Heart left ventricle (tissue), 13 donors: ENCODE data around the gene ROBO1.

Experiments used
- CTCF ChIP-seq, 12 donors: fragments of 200-600 bp; sonication (generic) in 4 of 12; IDR thresholded peaks; one replicate each; pipeline versions ENCODE4 v1.5.0 to v1.8.0; 2018 to 2022; ENCODE audit warnings: antibody characterized with exemption in 12 of 12, mild to moderate bottlenecking in 5 of 12
- POLR2A ChIP-seq, 2 donors: fragments of 450-650 bp; IDR thresholded peaks; one replicate each; pipeline ENCODE4 v1.6.1; 2017; ENCODE audit warnings: antibody characterized with exemption in 2 of 2, mild to moderate bottlenecking in 2 of 2, moderate library complexity in 2 of 2
- donor health status: ischemic (EF 13 %, LVEDD 7.1; RV severe dilation, severe dysfunction).
- donor health status: DM: no; HTN: yes; CAD: no.
- donor health status: DM: no; HTN: no; CAD: no.
- donor health status: ischemic (EF 25% LVEDD 6.9; RV normal size, moderate dysfunction).
- donor health status: ischemic (EF 25% LVEDD 5.7; RV mildly dilated, moderate dysfunction).
- donor health status: ischemic (EF 35%, LVEDD 5.7; RV mildly dilated, moderate dysfunction).
- donor health status: nonischemic (EF 11% LVEDD 7.7; RV severe dilation, severe dysfunction).
- donor health status: DM: yes; HTN: yes; CAD: no.
- donor health status: PGD.
- donor health status: ischemic (EF 29% LVEDD 5.4; RV normal size, mild dysfunction).
- donor health status: nonischemic (EF 23%, LVEDD 6.1; RV moderate dilation, normal function).

DNA sequence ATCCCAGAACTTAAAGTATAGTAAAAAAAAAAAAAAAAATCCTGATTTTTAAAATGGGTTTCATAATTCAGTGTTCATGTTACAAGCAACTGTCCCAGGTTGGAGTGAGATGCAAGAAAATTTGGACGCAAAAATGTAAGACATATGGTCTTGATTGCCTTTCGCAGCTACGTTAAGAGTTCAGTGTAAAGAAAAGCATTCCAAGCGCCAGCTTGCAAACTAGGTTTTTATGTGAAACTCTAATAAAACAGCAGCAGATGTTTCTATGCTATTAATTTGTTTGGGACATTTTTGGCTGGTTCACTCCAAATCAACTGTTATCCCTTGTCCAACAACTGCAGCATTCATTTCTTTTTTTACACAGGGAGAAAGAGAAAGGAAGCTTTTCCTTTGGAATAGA, 957.8 kb downstream of the ROBO1 start:
- TF ChIP-seq CTCF (IDR thresholded peaks at IDR 0.05): no peak
- TF ChIP-seq POLR2A (IDR thresholded peaks at IDR 0.05): no peak
